A673 (cell line): Measurements from ENCODE around the gene MARK2. TPM values are rescaled to one million over a fixed set of nuclear protein-coding genes. Genes with fewer than 3 reads are reported as not detected.
A peak's percentile ranks its signal among the peaks of the same experiment; 100 is the strongest.

Source experiments
- BruUV-seq: library from RNA; stranded (reverse); fragments of 400-500 nt; replicated peaks from 2 replicates; lab custom pipeline; 2021; lab: Mats Ljungman, UMichigan
- CTCF ChIA-PET: fragments of 300-600 bp; sonication (Branson Sonifier 250); formaldehyde crosslinking; loops from one replicate; lab custom pipeline; 2022; ENCODE audit warnings: antibody characterized with exemption; lab: Charles Lee
- POLR2A ChIA-PET: fragments of 300-600 bp; sonication (Branson Sonifier 250); formaldehyde crosslinking; loops from one replicate; lab custom pipeline; 2022; ENCODE audit warnings: antibody characterized with exemption; ENCODE audit not compliant: low non-redundant PET; lab: Charles Lee
- DNase-seq: peaks from one replicate; pipeline ENCODE4 v3.0.0-alpha.2; 2015; ENCODE audit warnings: low spot score
- H3K27ac ChIP-seq: fragments of 200-600 bp; sonication (generic); 2 replicates; pipeline ENCODE4 v1.5.1; 2016; ENCODE audit warnings: mixed run types, low read depth, mild to moderate bottlenecking, mixed read lengths, antibody characterized with exemption, low read length; ENCODE audit not compliant: poor library complexity, severe bottlenecking
- H3K27me3 ChIP-seq: fragments of 200-600 bp; sonication (generic); replicated peaks from 2 replicates; pipeline ENCODE4 v1.6.1; 2017; ENCODE audit warnings: mixed run types, low read depth, mild to moderate bottlenecking, mixed read lengths, antibody characterized with exemption, low read length; ENCODE audit not compliant: insufficient read depth, poor library complexity
- H3K36me3 ChIP-seq: fragments of 200-600 bp; sonication (generic); 2 replicates; pipeline ENCODE4 v1.6.1; 2016; ENCODE audit warnings: mixed run types, mild to moderate bottlenecking, mixed read lengths, antibody characterized with exemption, low read length; ENCODE audit not compliant: insufficient read depth, poor library complexity, severe bottlenecking
- H3K4me1 ChIP-seq: fragments of 200-600 bp; sonication (generic); 2 replicates; pipeline ENCODE4 v1.6.1; 2017; ENCODE audit warnings: mixed run types, mild to moderate bottlenecking, mixed read lengths, antibody characterized with exemption, low read length; ENCODE audit not compliant: insufficient read depth, poor library complexity, severe bottlenecking
- H3K4me3 ChIP-seq: fragments of 200-600 bp; sonication (generic); 2 replicates; pipeline ENCODE4 v1.5.1; 2016; ENCODE audit warnings: low read depth, mixed run types, mild to moderate bottlenecking, mixed read lengths, low read length; ENCODE audit not compliant: poor library complexity, severe bottlenecking
- H3K9me3 ChIP-seq: fragments of 200-600 bp; sonication (generic); 2 replicates; pipeline ENCODE4 v1.6.1; 2016; ENCODE audit warnings: mixed run types, low read depth, mild to moderate bottlenecking, mixed read lengths, antibody characterized with exemption, low read length; ENCODE audit not compliant: poor library complexity, severe bottlenecking
- EZH2 ChIP-seq: fragments of 200-600 bp; sonication (generic); IDR thresholded peaks from 2 replicates; pipeline ENCODE4 v1.6.1; 2017; ENCODE audit warnings: borderline replicate concordance, low read depth, mild to moderate bottlenecking, mixed read lengths, antibody characterized with exemption, low read length; ENCODE audit not compliant: poor library complexity, severe bottlenecking
- intact Hi-C: fragments of 100-400 bp; cut with micrococcal nuclease; formaldehyde crosslinking; loops from one replicate; pipeline ENCODE4 v1.10.0; 2022; ENCODE audit not compliant: unreplicated experiment
- total RNA-seq: library from RNA; stranded (reverse); gene quantifications from 2 replicates; pipeline ENCODE4 v1.2.3, GENCODE V29; 2021
- TF ChIP-seq, protein P1 (sequence below): fragments of 300-800, 200-600 bp; sonication (generic); conservative IDR thresholded peaks from 2 replicates; pipeline ENCODE4 v1.5.1; 2017; ENCODE audit warnings: low read depth, mild to moderate bottlenecking, antibody characterized with exemption, low read length, moderate library complexity, mixed read lengths

The MARK2 gene
- total RNA-seq, 1 experiment from 2014 or later = 61.7 TPM

DNA sequence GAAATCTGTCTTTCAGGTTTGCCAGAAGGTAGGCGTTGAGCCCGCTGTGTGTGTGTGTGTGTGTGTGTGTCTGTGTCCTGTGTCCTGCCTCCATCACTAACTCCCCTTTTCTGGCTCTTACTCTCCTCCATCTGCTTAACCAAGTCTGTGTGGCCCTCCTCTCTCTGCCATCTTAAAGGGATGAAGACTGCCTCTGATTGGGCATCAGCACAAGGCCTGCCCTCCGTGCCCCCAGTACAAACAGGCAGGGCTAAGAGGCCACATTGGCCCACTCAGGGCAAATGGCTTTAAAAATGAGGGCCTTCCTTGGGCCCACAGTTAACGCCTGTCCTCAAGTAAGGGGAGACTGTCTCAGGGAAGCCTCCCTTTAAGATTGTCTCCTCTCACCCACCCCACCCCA lies 67.2 kb downstream of the MARK2 start:
- ChIA-PET POLR2A (no interaction called here), CTCF (interaction anchor here (0.6 to 1.4 kb wide), 3 partner anchors 67 to 138 kb away, joined by 3 to 4 read pairs (median 4); partner anchors contain the start of gene MARK2)
- BruUV-seq = no TSS peak
- Histone ChIP-seq H3K9me3 (no peaks in the 10 kb centered on the region), H3K27me3 (no peaks in the 10 kb centered on the region), H3K27ac (no peak overlapping the region), H3K36me3 (peaks cover 44% of the 10 kb centered on the region), H3K4me3 (no peak overlapping the region), H3K4me1 (peaks cover 10% of the 10 kb centered on the region)
- no peak for DNase-seq
- TF ChIP-seq, protein P1, sequence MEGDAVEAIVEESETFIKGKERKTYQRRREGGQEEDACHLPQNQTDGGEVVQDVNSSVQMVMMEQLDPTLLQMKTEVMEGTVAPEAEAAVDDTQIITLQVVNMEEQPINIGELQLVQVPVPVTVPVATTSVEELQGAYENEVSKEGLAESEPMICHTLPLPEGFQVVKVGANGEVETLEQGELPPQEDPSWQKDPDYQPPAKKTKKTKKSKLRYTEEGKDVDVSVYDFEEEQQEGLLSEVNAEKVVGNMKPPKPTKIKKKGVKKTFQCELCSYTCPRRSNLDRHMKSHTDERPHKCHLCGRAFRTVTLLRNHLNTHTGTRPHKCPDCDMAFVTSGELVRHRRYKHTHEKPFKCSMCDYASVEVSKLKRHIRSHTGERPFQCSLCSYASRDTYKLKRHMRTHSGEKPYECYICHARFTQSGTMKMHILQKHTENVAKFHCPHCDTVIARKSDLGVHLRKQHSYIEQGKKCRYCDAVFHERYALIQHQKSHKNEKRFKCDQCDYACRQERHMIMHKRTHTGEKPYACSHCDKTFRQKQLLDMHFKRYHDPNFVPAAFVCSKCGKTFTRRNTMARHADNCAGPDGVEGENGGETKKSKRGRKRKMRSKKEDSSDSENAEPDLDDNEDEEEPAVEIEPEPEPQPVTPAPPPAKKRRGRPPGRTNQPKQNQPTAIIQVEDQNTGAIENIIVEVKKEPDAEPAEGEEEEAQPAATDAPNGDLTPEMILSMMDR = no peak
- TF ChIP-seq EZH2 = no peak
- intact Hi-C loops = loop anchor here (1.0 kb wide), 1 partner anchor 69 kb away; no protein-coding TSS in a partner anchor

DNA sequence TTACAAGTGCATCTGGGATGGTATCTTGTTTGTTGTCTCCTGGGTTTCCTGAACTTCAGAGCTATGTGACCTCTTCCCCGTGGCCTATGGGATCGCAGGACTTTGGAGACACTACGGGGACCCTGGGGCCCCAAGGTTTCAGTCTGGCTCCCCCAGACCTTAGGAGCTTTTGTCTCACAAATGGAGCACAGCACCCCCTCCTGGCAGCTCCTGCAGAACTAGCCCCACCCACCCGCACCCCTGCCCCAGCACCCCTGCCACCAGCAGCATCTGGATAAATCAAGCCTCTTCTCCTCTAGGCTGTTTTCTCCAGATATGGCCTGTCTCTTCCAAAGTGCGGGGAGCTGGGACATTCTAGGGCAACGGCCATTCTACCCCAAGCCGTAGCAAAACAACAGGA lies 67.7 kb downstream of the MARK2 start:
- no TSS peak for BruUV-seq
- no peak overlapping the region for H3K4me3 ChIP-seq
- intact Hi-C loops = loop anchor here (1.0 kb wide), 1 partner anchor 69 kb away; no protein-coding TSS in a partner anchor
- DNase-seq = peak; percentile 51
- TF ChIP-seq EZH2 = no peak
- TF ChIP-seq, protein P1 = peak; percentile 42; the same call in 1 of the 2 replicates
- H3K27me3 ChIP-seq = no peaks in the 10 kb centered on the region
- no peaks in the 10 kb centered on the region for H3K9me3 ChIP-seq
- POLR2A ChIA-PET = no interaction called here
- no peak overlapping the region for H3K27ac ChIP-seq
- peaks cover 41% of the 10 kb centered on the region for H3K36me3 ChIP-seq
- peaks cover 10% of the 10 kb centered on the region for H3K4me1 ChIP-seq
- CTCF ChIA-PET = interaction anchor here (0.6 to 1.4 kb wide), 4 partner anchors 68 to 836 kb away, joined by 3 to 4 read pairs (median 4); partner anchors contain the start of gene MARK2

DNA sequence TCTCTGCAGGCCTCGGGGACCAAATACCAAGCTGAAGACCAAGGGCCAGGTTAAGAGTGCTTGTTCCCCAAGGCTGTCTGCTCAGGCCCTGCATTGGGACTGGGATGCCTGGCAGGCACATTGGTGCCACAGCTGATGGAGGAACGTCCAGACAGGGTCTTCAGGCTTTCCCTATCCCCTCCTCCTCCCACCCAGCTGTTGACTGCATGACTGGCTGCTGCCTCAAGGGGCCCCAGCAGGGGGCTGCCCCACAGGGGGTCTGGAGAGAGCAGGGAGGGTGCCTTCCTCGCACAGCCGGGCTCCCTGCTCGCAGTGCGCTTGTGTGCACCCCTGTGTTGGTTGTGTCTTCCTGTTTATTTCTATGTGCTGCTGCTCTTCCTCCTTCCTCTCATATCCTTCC lies 68.2 kb downstream of the MARK2 start:
- intact Hi-C loops = no loop called here
- Histone ChIP-seq H3K4me3 (no peak overlapping the region), H3K36me3 (peaks cover 37% of the 10 kb centered on the region), H3K4me1 (peaks cover 10% of the 10 kb centered on the region), H3K27ac (no peak overlapping the region), H3K27me3 (no peaks in the 10 kb centered on the region), H3K9me3 (no peaks in the 10 kb centered on the region)
- no peak for DNase-seq
- ChIA-PET CTCF (interaction anchor here (0.6 to 1.4 kb wide), 3 partner anchors 70 to 836 kb away, joined by 3 to 4 read pairs (median 4); no protein-coding TSS in a partner anchor), POLR2A (no interaction called here)
- BruUV-seq = no TSS peak
- TF ChIP-seq, protein P1 = no peak
- TF ChIP-seq EZH2 = no peak
